HS-27A (cell line): Measurements from ENCODE around the gene WDFY3.

ENCODE experiments used
- DNase-seq: peaks from one replicate; pipeline ENCODE4 v3.0.0-alpha.2; 2012; ENCODE audit warnings: low read depth, missing footprints

The WDFY3 gene, protein sequence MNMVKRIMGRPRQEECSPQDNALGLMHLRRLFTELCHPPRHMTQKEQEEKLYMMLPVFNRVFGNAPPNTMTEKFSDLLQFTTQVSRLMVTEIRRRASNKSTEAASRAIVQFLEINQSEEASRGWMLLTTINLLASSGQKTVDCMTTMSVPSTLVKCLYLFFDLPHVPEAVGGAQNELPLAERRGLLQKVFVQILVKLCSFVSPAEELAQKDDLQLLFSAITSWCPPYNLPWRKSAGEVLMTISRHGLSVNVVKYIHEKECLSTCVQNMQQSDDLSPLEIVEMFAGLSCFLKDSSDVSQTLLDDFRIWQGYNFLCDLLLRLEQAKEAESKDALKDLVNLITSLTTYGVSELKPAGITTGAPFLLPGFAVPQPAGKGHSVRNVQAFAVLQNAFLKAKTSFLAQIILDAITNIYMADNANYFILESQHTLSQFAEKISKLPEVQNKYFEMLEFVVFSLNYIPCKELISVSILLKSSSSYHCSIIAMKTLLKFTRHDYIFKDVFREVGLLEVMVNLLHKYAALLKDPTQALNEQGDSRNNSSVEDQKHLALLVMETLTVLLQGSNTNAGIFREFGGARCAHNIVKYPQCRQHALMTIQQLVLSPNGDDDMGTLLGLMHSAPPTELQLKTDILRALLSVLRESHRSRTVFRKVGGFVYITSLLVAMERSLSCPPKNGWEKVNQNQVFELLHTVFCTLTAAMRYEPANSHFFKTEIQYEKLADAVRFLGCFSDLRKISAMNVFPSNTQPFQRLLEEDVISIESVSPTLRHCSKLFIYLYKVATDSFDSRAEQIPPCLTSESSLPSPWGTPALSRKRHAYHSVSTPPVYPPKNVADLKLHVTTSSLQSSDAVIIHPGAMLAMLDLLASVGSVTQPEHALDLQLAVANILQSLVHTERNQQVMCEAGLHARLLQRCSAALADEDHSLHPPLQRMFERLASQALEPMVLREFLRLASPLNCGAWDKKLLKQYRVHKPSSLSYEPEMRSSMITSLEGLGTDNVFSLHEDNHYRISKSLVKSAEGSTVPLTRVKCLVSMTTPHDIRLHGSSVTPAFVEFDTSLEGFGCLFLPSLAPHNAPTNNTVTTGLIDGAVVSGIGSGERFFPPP (N-terminal part only)

DNA sequence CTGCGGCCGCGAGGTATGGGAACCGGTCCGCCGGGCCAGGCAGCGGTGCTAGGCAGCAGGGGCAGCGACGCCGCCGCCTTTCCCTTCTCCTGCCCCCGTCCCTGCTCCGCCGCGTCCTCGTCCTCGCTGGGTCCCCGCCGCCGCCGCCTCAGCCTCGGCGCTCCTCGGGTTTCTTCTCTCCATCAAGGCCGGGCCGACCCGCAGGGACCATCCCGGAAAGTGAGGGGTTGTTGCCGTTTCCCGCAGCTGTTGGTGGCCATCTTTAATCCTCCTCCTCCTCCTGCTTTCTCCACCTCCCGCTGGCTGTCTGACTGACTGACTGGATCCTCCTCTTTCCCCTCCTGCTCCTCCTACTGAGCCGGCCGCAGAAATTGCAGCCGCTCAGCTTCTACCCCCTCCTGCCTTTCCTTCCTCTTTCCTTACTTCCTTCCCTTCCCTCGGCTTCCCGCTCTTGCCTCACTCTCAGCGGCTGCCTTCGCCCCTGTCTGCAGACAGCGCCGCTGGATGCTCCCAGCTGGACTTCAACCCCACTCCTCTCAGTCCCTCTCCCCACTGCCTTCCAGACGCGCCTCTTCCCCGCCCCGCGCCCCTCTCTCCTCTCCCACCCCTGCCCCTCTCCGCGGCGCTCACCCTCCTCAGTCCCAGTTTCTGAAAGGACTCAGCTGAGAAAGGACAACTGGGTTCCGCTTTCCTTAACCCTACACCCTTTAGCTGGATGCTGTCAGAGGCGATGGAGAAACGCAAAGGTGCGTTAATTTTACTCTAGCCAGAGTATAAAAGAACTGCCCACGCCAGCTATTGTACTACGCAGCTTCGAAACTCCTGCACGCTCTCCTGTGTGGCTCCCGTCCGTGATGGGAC lies at the start of gene WDFY3:
Gene WDFY3, minus strand, starts transcription at position 309 of the 861 bp plus-strand sequence. CDS start 106,099 bp downstream, outside the sequence.
- DNase-seq, result peak; percentile 73

DNA sequence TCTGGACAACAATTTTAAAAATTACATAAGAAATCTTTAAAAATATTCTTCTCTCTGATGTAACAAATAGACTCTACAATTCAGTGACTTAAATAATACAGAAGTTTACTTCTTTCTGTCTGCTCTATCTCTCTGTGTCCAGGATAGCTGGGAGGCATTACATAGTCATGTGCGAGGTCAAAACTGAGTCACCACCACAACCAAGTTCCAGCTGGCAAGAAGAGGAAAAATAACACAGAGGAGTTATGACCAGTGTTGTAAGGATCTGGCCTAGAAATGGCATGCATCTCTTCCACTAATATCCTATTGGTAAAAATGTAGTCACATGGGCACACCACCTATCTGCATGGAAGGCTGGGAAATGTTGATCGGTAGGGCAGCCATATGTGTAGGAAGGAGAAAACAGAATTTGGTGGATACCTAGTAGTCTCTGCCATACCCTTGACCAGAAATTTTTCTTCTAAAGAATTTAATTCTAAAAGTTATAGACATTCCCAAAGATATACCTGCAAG lies 39.4 kb upstream of the WDFY3 start:
- peak; percentile 47 for DNase-seq

- no peak for DNase-seq
These were observed 33.9 kb upstream of the WDFY3 start for GRCh38 chr4:85000343-85000742.

DNA sequence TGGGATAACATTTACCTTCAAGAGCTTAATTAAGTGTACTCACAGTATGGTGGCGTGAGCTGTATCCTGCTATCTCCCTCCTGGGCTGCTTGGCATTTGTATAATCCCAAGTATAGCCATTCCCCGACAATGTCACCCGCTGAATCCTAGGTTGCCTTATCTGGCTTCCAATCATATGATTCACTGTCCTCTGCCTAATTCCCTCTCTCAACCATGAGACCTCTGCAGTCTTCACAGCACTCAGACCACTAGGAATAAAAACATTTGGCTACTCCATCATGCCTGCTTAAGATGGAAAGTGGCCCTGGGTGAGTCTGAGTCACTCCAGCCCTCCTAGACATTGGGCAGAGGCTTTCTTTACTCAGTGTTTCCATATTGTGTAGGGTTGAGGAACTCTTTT lies 28.9 kb upstream of the WDFY3 start:
- peak; percentile 84 for DNase-seq

- DNase-seq, result no peak
These were observed 27.8 kb upstream of the WDFY3 start for GRCh38 chr4:84994280-84994679.

- DNase-seq, result peak; percentile 78
These were observed 19.5 kb upstream of the WDFY3 start for GRCh38 chr4:84985952-84986351.

GRCh38 chr4:84977396-84977795 lies 10.9 kb upstream of the WDFY3 start:
- DNase-seq, result no peak

DNA sequence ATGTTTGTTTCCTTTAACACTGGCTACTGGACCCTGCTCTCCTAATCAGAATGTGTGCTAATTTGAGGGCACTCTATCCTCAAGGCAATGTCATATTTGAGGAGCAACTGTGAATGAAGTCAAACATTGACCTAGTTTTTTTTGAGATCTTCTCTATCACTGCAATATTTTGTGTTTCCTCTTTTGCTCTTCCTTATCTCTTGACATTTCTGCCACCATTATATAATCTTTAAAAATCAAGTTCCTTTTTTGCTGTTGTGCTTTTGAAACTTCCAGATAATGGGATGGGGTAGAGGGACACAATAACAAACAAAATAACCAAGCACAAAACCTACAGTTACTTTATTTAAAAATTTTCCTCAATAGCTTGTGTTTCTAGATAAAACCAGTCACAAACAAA lies 7.4 kb upstream of the WDFY3 start:
- DNase-seq, result no peak

GRCh38 chr4:84971319-84971932 lies 4.9 kb upstream of the WDFY3 start:
- DNase-seq, result no peak

- no peak for DNase-seq
These were observed 2.4 kb upstream of the WDFY3 start for GRCh38 chr4:84968925-84969324.

DNA sequence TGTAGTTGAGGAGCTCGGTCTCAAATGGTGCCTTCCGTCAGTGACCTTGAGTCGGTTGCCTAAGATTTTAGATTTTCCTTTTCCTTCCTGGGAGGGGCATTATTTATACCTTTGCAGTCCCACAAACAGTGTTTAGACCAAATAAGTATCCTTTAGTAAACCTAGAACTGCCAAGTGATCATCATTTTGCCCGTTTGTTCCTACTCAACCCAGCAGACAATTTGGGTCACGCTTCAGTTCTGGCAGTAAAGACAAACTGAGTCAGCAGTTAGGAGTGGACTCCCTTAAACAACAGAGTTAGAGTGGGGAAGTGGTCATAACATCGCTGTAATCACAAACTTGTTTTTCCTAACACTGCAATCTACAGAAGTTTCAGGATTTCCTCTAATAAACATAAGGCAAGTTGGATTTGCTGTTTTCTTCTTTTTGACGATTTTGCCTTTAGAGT lies 777 bp upstream of the WDFY3 start:
- no peak for DNase-seq

DNA sequence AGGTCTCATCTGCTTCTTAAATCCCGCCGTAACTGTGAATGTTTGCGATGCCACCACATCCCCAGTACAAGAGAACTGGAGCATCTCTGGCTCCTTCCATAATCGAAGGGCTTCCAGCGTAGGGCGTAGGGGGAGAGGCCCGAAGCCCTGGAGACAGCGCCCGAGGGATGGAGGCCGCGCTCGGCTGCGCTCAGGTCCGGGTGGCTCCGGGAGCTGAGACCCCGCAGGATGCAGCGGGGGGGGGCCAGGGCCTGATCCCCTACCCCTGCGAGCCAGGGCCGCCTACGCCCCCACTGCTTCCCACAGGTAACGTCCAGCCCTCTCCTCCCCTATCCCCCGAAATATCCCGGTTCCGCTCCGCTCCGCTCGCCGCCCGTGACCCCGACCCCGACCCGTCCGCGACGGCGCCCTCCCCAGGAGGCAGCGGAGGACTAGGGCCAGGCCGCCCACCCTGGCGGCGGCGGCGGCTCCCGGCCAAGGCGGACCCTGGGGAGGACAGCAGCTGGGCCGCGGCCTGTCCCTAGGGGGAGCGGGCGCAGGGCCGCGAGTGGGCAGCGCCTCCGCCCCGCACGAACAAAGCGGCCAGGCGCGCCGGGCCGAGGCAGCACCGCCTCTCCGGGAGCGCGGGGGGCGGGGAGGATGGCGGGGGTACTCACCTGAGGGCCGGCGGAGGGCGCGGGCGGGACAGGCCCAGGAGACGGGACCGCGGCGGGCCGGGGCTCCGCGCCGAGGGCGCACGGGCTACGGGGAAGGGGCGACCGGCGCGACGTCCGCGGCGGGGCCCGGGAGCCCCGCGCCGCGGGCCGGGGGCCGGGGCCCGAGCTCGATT lies 723 bp downstream of the WDFY3 start:
- no peak for DNase-seq

DNA sequence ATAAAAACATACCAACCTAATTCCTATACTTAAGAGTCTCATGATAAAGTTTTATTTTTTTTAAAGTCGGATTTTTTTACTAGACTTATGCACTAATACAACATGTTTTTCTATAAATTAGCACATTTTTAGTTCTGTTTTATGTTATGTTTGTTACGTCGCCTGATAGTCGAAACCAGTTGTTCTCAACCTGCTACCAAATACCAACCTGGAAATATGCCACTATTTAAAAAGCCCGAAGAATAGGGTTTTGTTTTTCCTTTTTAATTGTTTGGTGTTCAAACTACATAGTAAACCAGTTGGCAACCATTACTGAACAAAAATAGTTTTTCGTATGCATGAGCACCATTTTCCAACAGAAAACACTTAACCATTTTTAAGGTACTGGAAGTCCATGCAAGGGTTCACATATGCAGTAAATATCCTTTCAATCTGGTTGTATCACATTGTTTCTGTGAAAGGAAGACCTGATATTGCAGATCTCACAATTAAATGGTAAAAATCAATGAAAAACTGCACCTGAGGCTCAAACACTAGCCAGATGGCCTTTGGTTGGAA lies 1.4 kb downstream of the WDFY3 start:
- DNase-seq, result no peak

- DNase-seq, result no peak
These were observed 4.4 kb downstream of the WDFY3 start for GRCh38 chr4:84962102-84962501.

DNA sequence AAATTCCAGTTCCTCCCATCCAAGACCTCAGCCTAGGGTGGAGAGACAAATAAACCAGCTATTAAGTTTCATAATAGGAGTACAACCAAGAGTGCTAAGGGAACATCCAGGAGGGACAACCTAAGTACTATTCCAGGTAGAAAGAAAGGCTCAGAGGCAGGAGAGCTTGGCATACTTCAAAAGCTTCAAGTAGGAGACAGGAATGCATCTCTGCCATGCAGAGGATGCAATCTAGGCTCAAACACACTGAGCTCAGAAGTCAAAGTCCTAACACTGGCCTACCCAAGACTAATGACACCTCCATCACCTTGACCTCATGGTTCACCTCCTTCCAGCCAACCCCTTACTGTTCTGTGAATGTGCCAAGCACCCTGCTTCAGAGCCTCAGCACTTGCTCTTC lies 8.1 kb downstream of the WDFY3 start:
- DNase-seq, result no peak

GRCh38 chr4:84957514-84958420 lies 8.7 kb downstream of the WDFY3 start:
- no peak for DNase-seq

- DNase-seq, result no peak
These were observed 10.5 kb downstream of the WDFY3 start for GRCh38 chr4:84956014-84956413.

DNA sequence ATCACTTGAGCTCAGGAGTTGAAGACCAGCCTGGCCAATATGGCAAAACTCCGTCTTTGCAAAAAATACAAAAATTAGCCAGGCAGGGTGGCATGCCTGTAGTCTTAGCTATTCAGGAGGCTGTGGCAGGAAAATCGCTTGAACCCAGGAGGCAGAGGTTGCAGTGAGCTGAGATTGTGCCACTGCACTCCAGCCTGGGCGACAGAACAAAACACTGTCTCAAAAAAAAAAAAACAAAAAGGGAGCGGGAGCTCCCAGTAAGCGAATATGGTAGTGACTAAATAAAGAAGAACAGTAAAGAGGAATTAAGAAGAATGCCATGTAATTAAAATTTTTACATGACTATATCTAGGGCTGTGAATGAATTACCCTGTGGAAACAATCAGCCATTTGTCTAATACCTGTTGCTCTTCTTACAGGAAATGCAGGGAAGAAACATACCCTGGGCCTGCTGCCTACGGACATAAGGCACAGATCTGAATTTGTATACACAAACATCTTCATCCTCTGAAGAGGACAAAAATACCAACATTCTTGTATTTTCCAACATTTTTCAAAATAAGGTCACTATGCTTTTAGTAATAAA lies 11.4 kb downstream of the WDFY3 start:
- no peak for DNase-seq
